DLD1 (cell line): Measurements from ENCODE around the gene RNU1-1.
"Not testable (repeated sequence)": the region's sequence is repeated elsewhere in the genome, so short reads cannot be mapped to it uniquely, and the experiment has no call there.

Experiments
- in situ Hi-C: cut with HindIII; loops from 2 replicates; pipeline ENCODE4 v1.10.0; 2017; ENCODE audit warnings: low sequenced_read_pairs

Gene RNU1-1

GRCh38 chr1:16514107-16515055, at the start of gene RNU1-1:
Gene RNU1-1 (minus strand): TSS chr1:16514285.
- in situ Hi-C loops: not testable (repeated sequence)

GRCh38 chr1:16561035-16561434, 47.0 kb upstream of the RNU1-1 start:
- in situ Hi-C loops: not testable (repeated sequence)

- in situ Hi-C loops: not testable (repeated sequence)
Measured at GRCh38 chr1:16560498-16560897, 46.4 kb upstream of the RNU1-1 start.

- in situ Hi-C loops: not testable (repeated sequence)
Measured at GRCh38 chr1:16559688-16560087, 45.6 kb upstream of the RNU1-1 start.

GRCh38 chr1:16557034-16557433, 42.9 kb upstream of the RNU1-1 start:
- in situ Hi-C loops: not testable (repeated sequence)

GRCh38 chr1:16553244-16553643, 39.2 kb upstream of the RNU1-1 start:
- in situ Hi-C loops: not testable (repeated sequence)

GRCh38 chr1:16550212-16550918, 36.3 kb upstream of the RNU1-1 start:
- in situ Hi-C loops: not testable (repeated sequence)

GRCh38 chr1:16549545-16549944, 35.5 kb upstream of the RNU1-1 start:
- in situ Hi-C loops: not testable (repeated sequence)

- in situ Hi-C loops: not testable (repeated sequence)
Measured at GRCh38 chr1:16547502-16548241, 33.6 kb upstream of the RNU1-1 start.

GRCh38 chr1:16545682-16546095, 31.6 kb upstream of the RNU1-1 start:
- in situ Hi-C loops: not testable (repeated sequence)

- in situ Hi-C loops: not testable (repeated sequence)
Measured at GRCh38 chr1:16540421-16540893, 26.4 kb upstream of the RNU1-1 start.

GRCh38 chr1:16537528-16537927, 23.4 kb upstream of the RNU1-1 start:
- in situ Hi-C loops: not testable (repeated sequence)

GRCh38 chr1:16536796-16537195, 22.7 kb upstream of the RNU1-1 start:
- in situ Hi-C loops: not testable (repeated sequence)

GRCh38 chr1:16535898-16536297, 21.8 kb upstream of the RNU1-1 start:
- in situ Hi-C loops: not testable (repeated sequence)

- in situ Hi-C loops: not testable (repeated sequence)
Measured at GRCh38 chr1:16535487-16535886, 21.4 kb upstream of the RNU1-1 start.

- in situ Hi-C loops: not testable (repeated sequence)
Measured at GRCh38 chr1:16534829-16535456, 20.9 kb upstream of the RNU1-1 start.

GRCh38 chr1:16534239-16534828, 20.2 kb upstream of the RNU1-1 start:
- in situ Hi-C loops: not testable (repeated sequence)

- in situ Hi-C loops: not testable (repeated sequence)
Measured at GRCh38 chr1:16532235-16532991, 18.3 kb upstream of the RNU1-1 start.

GRCh38 chr1:16528338-16528737, 14.3 kb upstream of the RNU1-1 start:
- in situ Hi-C loops: not testable (repeated sequence)
